HG03565 (cell line): ENCODE measurements around the gene TGFB3.
"Not testable (repeated sequence)": the region's sequence is repeated elsewhere in the genome, so short reads cannot be mapped to it uniquely, and the experiment has no call there.

Experiments
- ATAC-seq: cut with Tn5 transposase; IDR thresholded peaks from one replicate; pipeline ENCODE4 v1.9.1; 2021; ENCODE audit warnings: mild to moderate bottlenecking, moderate library complexity; ENCODE audit not compliant: unreplicated experiment

The TGFB3 gene

GRCh38 chr14:75961662-75962061, 20.1 kb downstream of the TGFB3 start:
- no peak for ATAC-seq

- ATAC-seq, result no peak
Observed at GRCh38 chr14:75960231-75960630, 21.6 kb downstream of the TGFB3 start.

- no peak for ATAC-seq
Observed at GRCh38 chr14:75959031-75959430, 22.8 kb downstream of the TGFB3 start.

- no peak for ATAC-seq
Observed at GRCh38 chr14:75952489-75952888, 29.3 kb downstream of the TGFB3 start.

GRCh38 chr14:75946785-75947184, 35.0 kb downstream of the TGFB3 start:
- no peak for ATAC-seq

- no peak for ATAC-seq
Observed at GRCh38 chr14:75944607-75945241, 37.1 kb downstream of the TGFB3 start.

GRCh38 chr14:75941030-75941429, 40.8 kb downstream of the TGFB3 start:
- no peak for ATAC-seq

- ATAC-seq, result no peak
Observed at GRCh38 chr14:75939200-75939599, 42.6 kb downstream of the TGFB3 start.

- ATAC-seq, result no peak
Observed at GRCh38 chr14:75934998-75935628, 46.7 kb downstream of the TGFB3 start.

GRCh38 chr14:75933712-75934296, 48.0 kb downstream of the TGFB3 start:
- ATAC-seq, result no peak

- no peak for ATAC-seq
Observed at GRCh38 chr14:75928690-75929181, 53.1 kb downstream of the TGFB3 start.

GRCh38 chr14:75927564-75928087, 54.2 kb downstream of the TGFB3 start:
- ATAC-seq, result no peak

- no peak for ATAC-seq
Observed at GRCh38 chr14:75926431-75927115, 55.2 kb downstream of the TGFB3 start.

- not testable (repeated sequence) for ATAC-seq
Observed at GRCh38 chr14:75925141-75925840, 56.5 kb downstream of the TGFB3 start.

- not testable (repeated sequence) for ATAC-seq
Observed at GRCh38 chr14:75920421-75920820, 61.4 kb downstream of the TGFB3 start.

- ATAC-seq, result no peak
Observed at GRCh38 chr14:75917946-75918335, 63.9 kb downstream of the TGFB3 start.

- no peak for ATAC-seq
Observed at GRCh38 chr14:75917322-75917945, 64.4 kb downstream of the TGFB3 start.

- ATAC-seq, result no peak
Observed at GRCh38 chr14:75915045-75915444, 66.8 kb downstream of the TGFB3 start.

GRCh38 chr14:75913183-75913582, 68.6 kb downstream of the TGFB3 start:
- ATAC-seq, result no peak

GRCh38 chr14:75911883-75912282, 69.9 kb downstream of the TGFB3 start:
- no peak for ATAC-seq
